HepG2 (cell line): ENCODE data around the gene DLX1. TPM values are rescaled to one million over a fixed set of nuclear protein-coding genes. Genes with fewer than 3 reads are reported as not detected.

Experiments used
- ATAC-seq: fragments of 200-7000 bp; cut with Tn5 transposase; 3 replicates; pipeline ENCODE4 v1.9.1; 2020; ENCODE audit warnings: mild to moderate bottlenecking, moderate library complexity
- BruUV-seq: library from RNA; stranded (reverse); fragments of 400-500 nt; replicated peaks from 2 replicates; lab custom pipeline; 2021; lab: Mats Ljungman, UMichigan
- CTCF ChIA-PET: fragments of 300-600 bp; formaldehyde crosslinking; extraction: SDS; loops from one replicate; lab custom pipeline; 2021; ENCODE audit warnings: low total read pairs, inconsistent platforms, low intra/inter-chr PET ratio; lab: Yijun Ruan, JAX
- POLR2A ChIA-PET: fragments of 350-600 bp; sonication (Branson Sonifier 250); formaldehyde crosslinking; loops from one replicate; lab custom pipeline; 2020; ENCODE audit warnings: antibody characterized with exemption, inconsistent platforms; lab: Yijun Ruan, JAX
- DNase-seq: peaks from one replicate; pipeline ENCODE4 v3.0.0-alpha.2; 2015; ENCODE audit warnings: low spot score
- FAIRE-seq: peaks from 3 replicates; lab custom pipeline; 2011; peaks lifted over from hg19 to GRCh38; lab: Jason Lieb, UNC
- H2AFZ ChIP-seq: one replicate; pipeline ENCODE4 v1.6.1; 2011; ENCODE audit warnings: low read length, inconsistent platforms
- H3K27ac ChIP-seq: fragments of 300-600 bp; 3 replicates; pipeline ENCODE4 v1.8.0; 2011; ENCODE audit warnings: mixed run types, mild to moderate bottlenecking, mixed read lengths, low read length, inconsistent platforms; ENCODE audit not compliant: insufficient read depth; ENCODE audit errors: extremely low read length
- H3K27me3 ChIP-seq, 2 experiments: fragments of 200-600 bp in 1 of 2; 2 replicates in 1 of 2; 3 replicates in 1 of 2; pipeline versions ENCODE4 v1.6.0 to v1.8.0; 2011; ENCODE audit warnings: low read length in 2 of 2, mild to moderate bottlenecking in 2 of 2, moderate library complexity in 2 of 2, inconsistent platforms in 1 of 2; ENCODE audit not compliant: insufficient read depth in 2 of 2, control insufficient read depth in 1 of 2
- H3K36me3 ChIP-seq, 2 experiments: fragments of 200-600 bp in 1 of 2; replicated peaks in 1 of 2; 2 replicates in 1 of 2; 3 replicates in 1 of 2; pipeline versions ENCODE4 v1.5.1 to v1.8.0; 2011; ENCODE audit warnings: low read length in 2 of 2, inconsistent platforms in 1 of 2; ENCODE audit not compliant: insufficient read depth in 2 of 2, control insufficient read depth in 1 of 2
- H3K4me1 ChIP-seq: 2 replicates; pipeline ENCODE4 v1.5.1; 2012; ENCODE audit warnings: low read length, inconsistent platforms; ENCODE audit not compliant: insufficient read depth
- H3K4me2 ChIP-seq: 2 replicates; pipeline ENCODE4 v1.6.0; 2011; ENCODE audit warnings: low read depth, low read length, inconsistent platforms
- H3K4me3 ChIP-seq, 3 experiments: fragments of 200-600 bp in 1 of 3; sonication (generic), shearing (Covaris generic) in 1 of 3; replicated peaks in 1 of 3; 2 replicates each; pipeline ENCODE4 v1.5.1; 2011 to 2016; ENCODE audit warnings: low read length in 3 of 3, inconsistent platforms in 2 of 3, low read depth in 2 of 3, mild to moderate bottlenecking in 2 of 3, control low read depth in 1 of 3, mixed read lengths in 1 of 3; ENCODE audit not compliant: insufficient read depth in 1 of 3
- H3K79me2 ChIP-seq: one replicate; pipeline ENCODE4 v1.6.1; 2011; ENCODE audit warnings: low read length, inconsistent platforms; ENCODE audit not compliant: insufficient read depth
- H3K9ac ChIP-seq: 2 replicates; pipeline ENCODE4 v1.6.0; 2011; ENCODE audit warnings: mild to moderate bottlenecking, low read depth, low read length, inconsistent platforms; ENCODE audit not compliant: insufficient read depth
- H3K9me3 ChIP-seq: 2 replicates; pipeline ENCODE4 v1.5.1; 2012; ENCODE audit warnings: mild to moderate bottlenecking, low read length
- H4K20me1 ChIP-seq: 2 replicates; pipeline ENCODE4 v1.6.0; 2011; ENCODE audit warnings: inconsistent platforms, mild to moderate bottlenecking, low read length, moderate library complexity; ENCODE audit not compliant: insufficient read depth
- ATAD3A ChIP-seq: sonication (generic); formaldehyde crosslinking; IDR thresholded peaks from 2 replicates; pipeline ENCODE4 v1.4.0; 2020; ENCODE audit warnings: missing genetic modification reagents
- ATF1 ChIP-seq: IDR thresholded peaks from 2 replicates; pipeline ENCODE4 v1.6.1; 2016; ENCODE audit warnings: mild to moderate bottlenecking, control low read depth
- HMGXB4 ChIP-seq, 2 experiments: sonication (generic) in 1 of 2; formaldehyde crosslinking in 1 of 2; IDR thresholded peaks; 2 replicates each; pipeline versions ENCODE4 v1.4.0 to v1.6.1; 2018 to 2020; ENCODE audit warnings: missing genetic modification reagents in 2 of 2, borderline replicate concordance in 1 of 2, low read depth in 1 of 2, mild to moderate bottlenecking in 1 of 2, missing biosample characterization in 1 of 2
- HNF4G ChIP-seq, 2 experiments: sonication (generic) in 1 of 2; formaldehyde crosslinking in 1 of 2; IDR thresholded peaks; 2 replicates each; pipeline versions ENCODE4 v1.4.0 to v1.6.1; 2011 to 2020; ENCODE audit warnings: borderline replicate concordance in 2 of 2, low read depth in 2 of 2, mild to moderate bottlenecking in 2 of 2, low read length in 1 of 2, missing genetic modification reagents in 1 of 2, moderate library complexity in 1 of 2
- KDM2A ChIP-seq: sonication (generic); formaldehyde crosslinking; IDR thresholded peaks from 2 replicates; pipeline ENCODE4 v1.4.0; 2020; ENCODE audit warnings: low read depth, missing genetic modification reagents, borderline replicate concordance
- KDM3A ChIP-seq: IDR thresholded peaks from 2 replicates; pipeline ENCODE4 v1.6.1; 2018; ENCODE audit warnings: low read depth, missing compliant biosample characterization
- KDM4B ChIP-seq: sonication (generic); formaldehyde crosslinking; IDR thresholded peaks from 2 replicates; pipeline ENCODE4 v1.4.0; 2020; ENCODE audit warnings: missing genetic modification reagents
- NRL ChIP-seq: sonication (generic); formaldehyde crosslinking; IDR thresholded peaks from 2 replicates; pipeline ENCODE4 v1.5.0; 2020; ENCODE audit warnings: missing genetic modification reagents, mild to moderate bottlenecking, moderate library complexity, borderline replicate concordance
- PAWR ChIP-seq: sonication (generic); formaldehyde crosslinking; IDR thresholded peaks from 2 replicates; pipeline ENCODE4 v1.4.0; 2020; ENCODE audit warnings: missing genetic modification reagents, mild to moderate bottlenecking, borderline replicate concordance
- PHF8 ChIP-seq: sonication (generic); formaldehyde crosslinking; IDR thresholded peaks from 2 replicates; pipeline ENCODE4 v1.5.0; 2020; ENCODE audit warnings: missing genetic modification reagents
- RARA ChIP-seq: IDR thresholded peaks from 2 replicates; pipeline ENCODE4 v1.6.1; 2016; ENCODE audit warnings: missing genetic modification reagents, missing compliant biosample characterization
- REPIN1 ChIP-seq: sonication (generic); formaldehyde crosslinking; IDR thresholded peaks from 2 replicates; pipeline ENCODE4 v1.8.0; 2022; ENCODE audit warnings: missing genetic modification reagents, low read depth, mild to moderate bottlenecking, borderline replicate concordance
- SMC3 ChIP-seq: IDR thresholded peaks from 2 replicates; pipeline ENCODE4 v1.6.1; 2011; ENCODE audit warnings: low read length, improper control_type of control experiment
- U2AF2 ChIP-seq: fragments of 200-400 bp; formaldehyde crosslinking; IDR thresholded peaks from 2 replicates; pipeline ENCODE4 v1.6.1; 2017; ENCODE audit warnings: low read depth, mild to moderate bottlenecking, low read length
- ZFX ChIP-seq: sonication (generic); formaldehyde crosslinking; IDR thresholded peaks from 2 replicates; pipeline ENCODE4 v1.4.0; 2020; ENCODE audit warnings: mild to moderate bottlenecking, low read depth, missing genetic modification reagents, moderate library complexity
- ZGPAT ChIP-seq: IDR thresholded peaks from 2 replicates; pipeline ENCODE4 v1.6.1; 2016; ENCODE audit warnings: mild to moderate bottlenecking
- ZNF3 ChIP-seq: IDR thresholded peaks from 2 replicates; pipeline ENCODE4 v1.7.0; 2017; ENCODE audit warnings: inconsistent platforms
- ZNF740 ChIP-seq: sonication (generic); formaldehyde crosslinking; IDR thresholded peaks from 2 replicates; pipeline ENCODE4 v1.4.0; 2020; ENCODE audit warnings: missing genetic modification reagents
- WGBS: methylation state at CpG from one replicate; pipeline ENCODE4 v1.1.6; 2017; ENCODE audit warnings: low lambda C conversion rate; 5-methylcytosine and 5-hydroxymethylcytosine counted together
- in situ Hi-C: cut with HindIII; loops from 2 replicates; pipeline ENCODE4 v1.10.0; 2017; ENCODE audit warnings: low pct_unique_long_range_greater_than_20kb; ENCODE audit not compliant: extremely low pct_ligation_motif_present
- intact Hi-C: fragments of 100-400 bp; cut with micrococcal nuclease; formaldehyde crosslinking; loops from one replicate; pipeline ENCODE4 v1.10.0; 2022; ENCODE audit not compliant: unreplicated experiment
- polyA plus RNA-seq, 8 experiments: library from polyadenylated mRNA; depleted of rRNA in 3 of 8; stranded (reverse) in 7 of 8; unstranded in 1 of 8; fragments of >200 nt; fragmentation: Illumina TruSeq in 4 of 8; extraction: Trizol in 4 of 8; gene quantifications; 2 replicates each; pipeline versions ENCODE4 v1.2.1 to v1.2.3, GENCODE V29; 2011 to 2016; ENCODE audit warnings: low read depth in 4 of 8, missing spikeins in 1 of 8, mixed read lengths in 1 of 8; ENCODE audit not compliant: insufficient read depth in 1 of 8
- total RNA-seq, 5 experiments: library from RNA; depleted of rRNA; stranded (reverse); fragments of >200 nt; fragmentation: Illumina TruSeq; extraction: Trizol; gene quantifications; 2 replicates each; pipeline ENCODE4 v1.2.3, GENCODE V29; 2016; ENCODE audit warnings: low read depth in 1 of 5

DLX1 gene
- total and polyA plus RNA-seq, 2 of the 13 experiments (the other 11 are each of a cell fraction or from before 2014, with no cell fraction given) = 0.18 to 0.86 TPM

- peak; percentile 23 for FAIRE-seq
- POLR2A ChIA-PET = interaction anchor here (0.6 to 2.8 kb wide), 24 partner anchors 7 to 502 kb away, joined by 3 to 42 read pairs (median 6); partner anchors contain the start of genes DLX1, DYNC1I2, HAT1 and METAP1D
- in situ Hi-C loops = loop anchor here (5.0 to 10.0 kb wide), 2 partner anchors 106 to 309 kb away; partner anchors contain the start of gene METAP1D
- no peak for TF ChIP-seq ATAD3A (CRISPR knock-in tag)
- TF ChIP-seq ZFX (CRISPR knock-in tag) = peak; percentile 41; the same call in 1 of the 2 replicates
- TF ChIP-seq KDM4B = peak; percentile 68; the same call in 1 of the 2 replicates
- TF ChIP-seq HMGXB4 (CRISPR knock-in tag; IDR thresholded peaks at IDR 0.05; ENCODE audit: borderline replicate concordance in 1 of 2, low read depth in 1 of 2) = peak; percentile 72 to 92
- peak; percentile 69; the same call in 1 of the 2 replicates for TF ChIP-seq REPIN1 (CRISPR knock-in tag)
- TF ChIP-seq NRL (CRISPR knock-in tag) = no peak
- TF ChIP-seq U2AF2 = no peak
- TF ChIP-seq ZNF3 (CRISPR knock-in tag) = peak; percentile 60; the same call in 1 of the 2 replicates
- TF ChIP-seq PAWR = no peak
- TF ChIP-seq SMC3 = peak; percentile 83; the same call in 1 of the 2 replicates
- 0 out of 2 replicates have a peak, but pooled peaks have one; percentile 57 for TF ChIP-seq ZGPAT (CRISPR knock-in tag)
- TF ChIP-seq KDM2A = peak; percentile 88
- TF ChIP-seq ZNF740 (CRISPR knock-in tag) = 0 out of 2 replicates have a peak, but pooled peaks have one; percentile 37
- TF ChIP-seq RARA (CRISPR knock-in tag) = no peak
- peak; percentile 28; the same call in 1 of the 2 replicates for TF ChIP-seq PHF8
- TF ChIP-seq ATF1 = no peak
- TF ChIP-seq HNF4G (IDR thresholded peaks at IDR 0.05; ENCODE audit: borderline replicate concordance, low read depth, low read length) = peak; percentile 95
- TF ChIP-seq HNF4G (CRISPR knock-in tag; IDR thresholded peaks at IDR 0.05; ENCODE audit: borderline replicate concordance, low read depth) = peak; percentile 82; the same call in 1 of the 2 replicates
- peak; percentile 88 for TF ChIP-seq KDM3A (CRISPR knock-in tag)
Measured at GRCh38 chr2:172103471-172104272, 18.4 kb downstream of the DLX1 start.

More at GRCh38 chr2:172103471-172104272, 18.4 kb downstream of the DLX1 start:
- intact Hi-C loops = loop anchor here (1.0 to 10.0 kb wide), 8 partner anchors 19 to 1129 kb away; partner anchors contain the start of gene DLX1
- no peaks in the 10 kb centered on the region for H3K9me3 ChIP-seq
- peak overlapping the region; percentile 99 for H3K4me2 ChIP-seq
- H3K27me3 ChIP-seq = peaks cover 4 to 27% of the 10 kb centered on the region in 2 experiments
- no peaks in the 10 kb centered on the region for H3K79me2 ChIP-seq
- CTCF ChIA-PET = interaction anchor here (0.7 to 3.2 kb wide), 10 partner anchors 17 to 529 kb away, joined by 3 to 52 read pairs (median 3); partner anchors contain the start of gene METAP1D
- no peaks in the 10 kb centered on the region for H3K36me3 ChIP-seq
- H3K4me3 ChIP-seq = peak overlapping the region; percentile 61 to 75 (median 65); a peak in 4 of 6 replicates
- DNase-seq (peak; percentile 83), ATAC-seq (peak; percentile 9; the same call in 1 of the 3 replicates)
- peak overlapping the region; percentile 85 for H2AFZ ChIP-seq
- H4K20me1 ChIP-seq = no peaks in the 10 kb centered on the region
- peaks cover 55% of the 10 kb centered on the region for H3K4me1 ChIP-seq
- peak overlapping the region; percentile 47; the same call in 1 of the 2 replicates for H3K9ac ChIP-seq
- BruUV-seq = no TSS peak
- H3K27ac ChIP-seq = no peak overlapping the region
- 1% methylated on average over 25 of the region's 25 CpGs for WGBS
